RWPE2 (cell line): Measurements from ENCODE around the gene NACC2.

Source experiments
- ATAC-seq: fragments of 200-7000 bp; cut with Tn5 transposase; 3 replicates; pipeline ENCODE4 v1.9.1; 2021; ENCODE audit warnings: low read depth
- DNase-seq: peaks from one replicate; pipeline ENCODE4 v3.0.0-alpha.2; 2020; ENCODE audit warnings: low spot score
- H3K27ac ChIP-seq: fragments of 450-650 bp; 2 replicates; pipeline ENCODE4 v1.5.1; 2017; ENCODE audit warnings: mild to moderate bottlenecking; ENCODE audit not compliant: poor library complexity, severe bottlenecking
- H3K27me3 ChIP-seq: fragments of 250-450 bp; sonication (Bioruptor Pico); 2 replicates; pipeline ENCODE4 v1.5.1; 2021; ENCODE audit warnings: mild to moderate bottlenecking, moderate library complexity; ENCODE audit not compliant: insufficient read depth, poor library complexity, severe bottlenecking
- H3K36me3 ChIP-seq: fragments of 250-450 bp; sonication (Bioruptor Pico); 2 replicates; pipeline ENCODE4 v1.5.1; 2020; ENCODE audit warnings: low read depth, mild to moderate bottlenecking, moderate library complexity
- H3K4me1 ChIP-seq: fragments of 250-450 bp; sonication (Bioruptor Pico); 2 replicates; pipeline ENCODE4 v1.5.1; 2021; ENCODE audit warnings: mild to moderate bottlenecking, moderate library complexity; ENCODE audit not compliant: insufficient read depth, poor library complexity, severe bottlenecking
- H3K4me3 ChIP-seq: fragments of 250-450 bp; sonication (Bioruptor Pico); 2 replicates; pipeline ENCODE4 v1.5.1; 2021; ENCODE audit warnings: mild to moderate bottlenecking, moderate library complexity; ENCODE audit not compliant: severe bottlenecking
- H3K9me3 ChIP-seq: fragments of 250-450 bp; sonication (Bioruptor Pico); 2 replicates; pipeline ENCODE4 v1.5.1; 2021; ENCODE audit warnings: mild to moderate bottlenecking, moderate library complexity; ENCODE audit not compliant: severe bottlenecking
- TF ChIP-seq, protein P1 (sequence below): fragments of 450-650 bp; IDR thresholded peaks from one replicate; pipeline ENCODE4 v1.5.1; 2017; ENCODE audit warnings: mild to moderate bottlenecking, moderate library complexity; ENCODE audit not compliant: poor library complexity, severe bottlenecking

Gene NACC2

DNA sequence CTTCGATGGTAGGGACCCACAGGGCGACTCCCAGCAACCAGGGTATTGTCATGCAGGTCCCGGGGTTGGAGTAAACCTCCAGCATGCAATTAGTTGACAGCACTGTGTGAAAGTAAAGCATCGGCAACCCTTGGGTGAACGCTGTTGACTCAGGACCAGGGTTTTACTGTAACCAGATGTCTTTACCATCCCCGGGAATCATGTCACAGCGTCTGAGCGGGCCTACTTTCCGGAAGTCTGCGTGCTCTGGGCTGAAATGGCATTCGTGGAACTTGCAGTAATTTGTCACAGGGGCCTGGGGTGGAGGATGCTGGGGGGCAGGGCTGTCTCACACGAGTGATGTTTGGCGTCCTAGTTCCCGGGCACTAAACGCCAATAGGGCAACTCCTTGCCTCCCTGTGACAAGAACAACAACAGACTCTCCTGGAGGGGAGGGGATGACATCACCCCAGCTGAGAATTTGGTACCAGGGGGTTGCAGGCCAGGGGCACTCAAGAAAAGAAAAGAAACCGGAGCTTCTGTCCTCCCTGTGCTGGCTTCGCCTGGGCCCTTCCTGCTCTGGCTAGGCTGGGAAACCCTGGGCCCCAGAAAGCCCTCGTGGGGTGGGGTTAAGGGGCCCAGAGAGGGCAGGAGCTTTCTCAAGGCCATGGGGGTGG is 123.8 kb downstream of the NACC2 start:
- H3K9me3 ChIP-seq: no peaks in the 10 kb centered on the region
- H3K27me3 ChIP-seq: no peaks in the 10 kb centered on the region
- DNase-seq (no peak), ATAC-seq (no peak)
- H3K36me3 ChIP-seq: no peaks in the 10 kb centered on the region
- no peak overlapping the region for H3K4me3 ChIP-seq
- H3K4me1 ChIP-seq: no peaks in the 10 kb centered on the region
- TF ChIP-seq, protein P1, sequence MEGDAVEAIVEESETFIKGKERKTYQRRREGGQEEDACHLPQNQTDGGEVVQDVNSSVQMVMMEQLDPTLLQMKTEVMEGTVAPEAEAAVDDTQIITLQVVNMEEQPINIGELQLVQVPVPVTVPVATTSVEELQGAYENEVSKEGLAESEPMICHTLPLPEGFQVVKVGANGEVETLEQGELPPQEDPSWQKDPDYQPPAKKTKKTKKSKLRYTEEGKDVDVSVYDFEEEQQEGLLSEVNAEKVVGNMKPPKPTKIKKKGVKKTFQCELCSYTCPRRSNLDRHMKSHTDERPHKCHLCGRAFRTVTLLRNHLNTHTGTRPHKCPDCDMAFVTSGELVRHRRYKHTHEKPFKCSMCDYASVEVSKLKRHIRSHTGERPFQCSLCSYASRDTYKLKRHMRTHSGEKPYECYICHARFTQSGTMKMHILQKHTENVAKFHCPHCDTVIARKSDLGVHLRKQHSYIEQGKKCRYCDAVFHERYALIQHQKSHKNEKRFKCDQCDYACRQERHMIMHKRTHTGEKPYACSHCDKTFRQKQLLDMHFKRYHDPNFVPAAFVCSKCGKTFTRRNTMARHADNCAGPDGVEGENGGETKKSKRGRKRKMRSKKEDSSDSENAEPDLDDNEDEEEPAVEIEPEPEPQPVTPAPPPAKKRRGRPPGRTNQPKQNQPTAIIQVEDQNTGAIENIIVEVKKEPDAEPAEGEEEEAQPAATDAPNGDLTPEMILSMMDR: no peak
- H3K27ac ChIP-seq: no peak overlapping the region

DNA sequence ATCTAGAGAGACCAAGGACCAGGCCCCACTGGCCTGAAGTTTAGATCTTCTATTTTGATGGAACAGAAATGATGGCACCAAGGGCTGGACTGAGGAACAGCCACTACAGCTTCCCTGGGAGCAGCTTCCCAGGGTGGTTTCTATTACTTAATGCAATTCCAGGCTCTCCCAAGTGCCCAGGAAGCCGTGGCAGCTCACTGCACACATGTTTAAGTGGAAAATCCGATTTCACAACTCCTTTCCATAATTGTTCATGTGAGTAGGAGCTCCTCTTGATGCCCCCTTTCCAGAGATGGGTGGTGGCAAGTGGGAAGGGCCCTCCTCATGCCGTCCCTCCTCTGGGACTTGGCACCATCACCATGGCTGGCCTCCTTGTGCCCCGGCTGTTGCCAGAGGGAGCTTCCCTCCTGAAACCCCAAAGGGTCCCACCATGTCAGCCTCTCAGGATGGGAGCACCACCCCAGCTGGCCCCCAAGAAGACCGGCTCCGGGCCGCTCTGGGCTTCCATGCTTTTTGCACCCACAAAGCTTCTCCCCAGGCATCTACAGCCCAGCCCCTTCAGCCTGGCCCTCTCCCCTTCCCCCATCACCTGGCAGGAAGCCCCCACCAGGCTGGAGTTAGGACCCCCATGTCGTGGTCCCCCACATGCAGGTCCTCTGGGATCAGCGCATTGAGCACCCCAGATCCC is 124.8 kb downstream of the NACC2 start:
- no peak for DNase-seq

DNA sequence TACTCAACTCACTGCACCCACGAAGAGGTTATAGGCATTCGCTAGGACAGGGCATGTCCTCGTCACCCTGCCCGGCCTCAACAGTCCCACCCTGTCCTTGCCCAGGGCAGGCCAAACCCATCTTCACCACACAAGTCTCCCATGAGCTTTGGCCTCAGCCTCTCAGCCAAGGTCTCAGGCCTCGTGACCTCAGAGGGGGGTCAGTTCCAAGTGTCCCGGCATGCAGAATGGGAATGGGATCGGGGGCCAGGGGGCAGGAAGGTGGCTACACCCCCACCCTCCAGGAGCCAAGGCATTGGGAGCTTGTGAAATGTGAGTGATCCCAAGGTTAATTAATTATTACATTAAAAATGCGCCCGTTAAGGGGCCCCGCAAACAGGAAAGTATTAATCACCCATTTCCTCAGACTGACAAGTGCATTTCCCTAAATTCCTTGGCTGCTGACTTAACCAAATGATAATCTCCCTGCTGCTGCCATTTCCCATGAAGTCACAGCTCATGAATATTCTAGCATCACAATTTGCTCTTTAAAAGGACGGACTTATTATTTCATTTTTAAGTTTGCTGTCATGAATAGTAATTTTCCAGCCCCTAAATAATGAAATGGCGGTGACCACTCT is 125.9 kb downstream of the NACC2 start:
- Histone ChIP-seq H3K27me3 (no peaks in the 10 kb centered on the region), H3K9me3 (no peaks in the 10 kb centered on the region), H3K4me3 (no peak overlapping the region), H3K4me1 (no peaks in the 10 kb centered on the region), H3K27ac (no peak overlapping the region), H3K36me3 (no peaks in the 10 kb centered on the region)
- ATAC-seq (no peak), DNase-seq (no peak)
- TF ChIP-seq, protein P1: no peak

More for the DNA sequence above, 124.8 kb downstream of the NACC2 start:
- ATAC-seq: no peak
- Histone ChIP-seq H3K9me3 (no peaks in the 10 kb centered on the region), H3K27ac (no peak overlapping the region), H3K27me3 (no peaks in the 10 kb centered on the region), H3K4me1 (no peaks in the 10 kb centered on the region), H3K36me3 (no peaks in the 10 kb centered on the region), H3K4me3 (no peak overlapping the region)
- TF ChIP-seq, protein P1: no peak

DNA sequence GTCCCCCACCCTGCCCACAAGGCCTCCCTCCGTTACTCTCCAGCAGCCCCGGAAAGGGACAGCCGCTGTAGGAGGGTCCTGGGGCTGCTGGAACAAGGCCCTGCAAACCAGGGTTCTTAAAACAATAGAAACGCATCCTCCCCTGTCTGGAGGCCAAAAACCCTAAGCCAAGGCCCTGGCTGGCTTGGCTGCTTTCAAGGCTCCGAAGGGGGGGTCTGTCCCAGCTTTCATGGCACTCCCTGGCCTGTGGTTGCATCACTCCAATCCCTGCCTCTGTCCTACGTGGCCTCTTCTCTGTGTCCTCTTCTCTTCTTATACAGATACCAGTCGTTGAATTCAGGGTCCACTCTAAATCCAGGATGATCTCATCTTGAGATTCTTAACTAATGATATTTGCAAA is 126.5 kb downstream of the NACC2 start:
- no peak for ATAC-seq

More for the DNA sequence above, 126.5 kb downstream of the NACC2 start:
- Histone ChIP-seq H3K36me3 (no peaks in the 10 kb centered on the region), H3K27me3 (no peaks in the 10 kb centered on the region), H3K4me1 (no peaks in the 10 kb centered on the region), H3K4me3 (no peak overlapping the region), H3K27ac (no peak overlapping the region), H3K9me3 (no peaks in the 10 kb centered on the region)
- peak; percentile 28 for DNase-seq
- TF ChIP-seq, protein P1: no peak
